ENCODE measurements around the gene RIPOR2.

GRCh38 chr6:24874128-24874527 is 61.6 kb downstream of the RIPOR2 start:
- TF ChIP-seq POLR2AphosphoS5 (IDR thresholded peaks at IDR 0.05; ENCODE audit: low read depth, low read length) = no peak
- TF ChIP-seq POLR2A (IDR thresholded peaks at IDR 0.05; ENCODE audit: low read depth, low read length) = no peak
- TF ChIP-seq PAX5 (IDR thresholded peaks at IDR 0.05; ENCODE audit: insufficient read depth, low read length, severe bottlenecking) = no peak
- TF ChIP-seq SPI1 (IDR thresholded peaks at IDR 0.05; ENCODE audit: low read depth, low read length) = no peak
